Measurements from ENCODE around the gene NPHP3.
"Not testable (repeated sequence)": the region's sequence is repeated elsewhere in the genome, so short reads cannot be mapped to it uniquely, and the experiment has no call there.

The NPHP3 gene

DNA sequence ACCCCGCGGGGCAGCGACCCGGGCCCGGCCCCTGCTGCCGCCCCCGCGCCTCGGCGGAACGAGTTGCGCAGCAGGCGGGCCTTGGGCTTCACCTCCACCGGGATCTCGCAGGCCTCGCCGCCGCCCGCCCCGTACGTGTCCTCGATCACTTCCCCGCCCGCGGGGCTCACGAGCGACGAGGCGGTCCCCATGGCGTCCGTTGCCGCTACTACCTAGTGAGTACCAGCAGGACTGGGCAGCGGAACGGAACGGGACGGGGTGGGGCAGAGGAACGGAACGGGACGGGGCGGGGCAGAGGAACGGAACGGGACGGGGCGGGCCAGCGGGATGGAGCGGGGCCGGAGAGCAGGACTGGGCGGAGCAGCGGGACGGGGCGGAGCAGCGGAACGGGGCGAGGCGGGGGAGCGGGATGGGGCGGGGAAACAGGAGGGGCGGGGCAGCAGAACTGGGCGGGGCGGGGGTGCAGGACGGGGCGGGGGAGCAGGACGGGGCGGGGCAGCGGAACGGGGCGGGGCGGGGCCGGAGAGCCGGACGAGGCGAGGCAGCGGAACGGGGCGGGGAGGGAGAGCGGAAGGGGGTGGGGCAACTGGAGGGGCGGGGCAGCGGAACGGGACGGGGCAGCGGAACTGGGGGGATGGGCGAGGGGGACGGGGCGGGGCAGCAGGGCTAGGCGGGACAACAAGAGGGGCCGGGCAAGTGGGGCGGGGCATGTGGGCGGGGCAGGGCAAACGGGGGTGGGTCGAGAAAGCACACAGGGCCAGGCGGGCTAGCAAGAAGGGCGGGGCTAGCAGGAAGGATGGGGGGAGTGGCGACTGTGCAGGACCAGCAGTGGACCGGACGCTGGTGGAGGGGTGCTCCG is at the start of gene NPHP3:
NPHP3 (minus strand) TSS at position 245 of the 859 bp plus-strand sequence; CDS start at position 191, 54 bp downstream.
- peak; percentile 78 for DNase-seq (ENCODE audit: low read depth, low spot score)
- no peak for TF ChIP-seq CTCF (IDR thresholded peaks at IDR 0.05; ENCODE audit: insufficient read depth, low read length, missing control alignments)
- POLR2A ChIA-PET, result interaction anchor here (1.2 kb wide), 1 partner anchor 63 kb away, joined by 3 read pairs; no protein-coding TSS in a partner anchor
- CTCF ChIA-PET, result interaction anchor here (0.9 to 2.1 kb wide), 5 partner anchors 9 to 690 kb away, joined by 3 to 12 read pairs (median 6); no protein-coding TSS in a partner anchor
- H3K4me3 ChIP-seq (ENCODE audit: low read depth, low read length), result peak within 1 kb of the TSS; percentile 79

- no peak for TF ChIP-seq CTCF (IDR thresholded peaks at IDR 0.05; ENCODE audit: insufficient read depth, low read length, missing control alignments)
- ChIA-PET POLR2A (no interaction called here), CTCF (interaction anchor here (0.7 kb wide), 1 partner anchor 28 kb away, joined by 3 read pairs; no protein-coding TSS in a partner anchor)
- H3K4me3 ChIP-seq (ENCODE audit: low read depth, low read length), result no peak overlapping the region
- DNase-seq (ENCODE audit: low read depth, low spot score), result no peak
Observed at GRCh38 chr3:132758740-132759139, 36.5 kb upstream of the NPHP3 start.

GRCh38 chr3:132756108-132756650 is 34.0 kb upstream of the NPHP3 start:
- DNase-seq (ENCODE audit: low read depth, low spot score), result no peak
- no peak overlapping the region for H3K4me3 ChIP-seq (ENCODE audit: low read depth, low read length)
- ChIA-PET CTCF (interaction anchor here (0.8 kb wide), 1 partner anchor 621 kb away, joined by 3 read pairs; no protein-coding TSS in a partner anchor), POLR2A (no interaction called here)
- no peak for TF ChIP-seq CTCF (IDR thresholded peaks at IDR 0.05; ENCODE audit: insufficient read depth, low read length, missing control alignments)

DNA sequence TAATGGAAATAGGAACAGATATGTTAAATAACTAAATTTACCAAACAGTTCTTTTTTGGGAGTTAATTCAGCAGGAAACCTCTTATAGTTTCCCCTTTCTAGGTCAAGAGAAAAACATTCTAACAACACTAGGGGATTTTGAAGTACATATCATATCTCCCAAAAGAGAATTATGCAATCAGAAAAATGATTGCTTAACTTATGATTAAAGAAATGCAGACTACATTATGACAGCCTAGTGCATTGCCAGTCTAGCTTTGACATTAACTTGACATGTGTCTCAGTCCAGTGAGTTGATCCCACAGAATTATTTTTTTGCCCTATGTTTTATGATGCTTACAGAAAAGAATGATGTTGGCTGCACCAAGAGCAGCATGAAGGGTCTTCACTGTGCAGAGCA is 31.7 kb upstream of the NPHP3 start:
- ChIA-PET CTCF (no interaction called here), POLR2A (no interaction called here)
- TF ChIP-seq CTCF (IDR thresholded peaks at IDR 0.05; ENCODE audit: insufficient read depth, low read length, missing control alignments), result no peak
- DNase-seq (ENCODE audit: low read depth, low spot score), result no peak
- no peak overlapping the region for H3K4me3 ChIP-seq (ENCODE audit: low read depth, low read length)

GRCh38 chr3:132749786-132750185 is 27.6 kb upstream of the NPHP3 start:
- CTCF ChIA-PET, result no interaction called here
- DNase-seq (ENCODE audit: low read depth, low spot score), result no peak
- POLR2A ChIA-PET, result no interaction called here
- H3K4me3 ChIP-seq (ENCODE audit: low read depth, low read length), result no peak overlapping the region
- TF ChIP-seq CTCF (IDR thresholded peaks at IDR 0.05; ENCODE audit: insufficient read depth, low read length, missing control alignments), result no peak

GRCh38 chr3:132746720-132747119 is 24.5 kb upstream of the NPHP3 start:
- POLR2A ChIA-PET; DNase-seq (ENCODE audit: low read depth, low spot score); H3K4me3 ChIP-seq (ENCODE audit: low read depth, low read length); CTCF ChIA-PET: not testable (repeated sequence)

Measured in AG04449 (cell line).